Head of caudate nucleus (tissue), 42 donors: ENCODE data around the gene FGF19.

Experiments used
- DNase-seq, 42 donors: peaks; one replicate each; pipeline versions ENCODE4 v3.0.0 to v3.0.0-alpha.2; 2020 to 2021; ENCODE audit warnings: mixed read lengths in 7 of 42
- intact Hi-C: fragments of 100-400 bp; cut with DNase I; formaldehyde crosslinking; loops from one replicate; pipeline ENCODE4 v1.15.0; 2022

Gene FGF19

DNA sequence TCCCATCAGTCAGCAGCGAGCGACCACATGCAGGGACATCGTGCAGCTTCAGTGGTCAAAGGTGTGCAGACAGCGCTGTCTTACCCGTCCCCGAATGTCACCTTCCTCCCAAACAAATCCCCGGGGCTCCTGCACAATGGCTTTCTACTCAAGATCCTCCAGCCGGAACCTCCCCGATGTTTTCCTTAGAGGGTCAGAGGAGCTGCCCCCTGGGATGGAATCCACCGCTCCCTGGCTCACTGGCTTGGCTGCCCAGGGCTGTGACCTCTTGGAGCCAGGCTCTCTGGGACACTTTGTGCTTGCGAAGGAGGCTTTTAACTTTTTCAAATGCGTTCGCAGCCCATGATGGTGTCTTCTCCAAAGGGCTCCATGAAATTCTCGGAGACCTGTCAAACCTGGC is 17.3 kb upstream of the FGF19 start:
- intact Hi-C loops = no loop called here
- DNase-seq = no peak

GRCh38 chr11:69718912-69719311 is 15.1 kb upstream of the FGF19 start:
- no peak for DNase-seq
- intact Hi-C loops = no loop called here

DNA sequence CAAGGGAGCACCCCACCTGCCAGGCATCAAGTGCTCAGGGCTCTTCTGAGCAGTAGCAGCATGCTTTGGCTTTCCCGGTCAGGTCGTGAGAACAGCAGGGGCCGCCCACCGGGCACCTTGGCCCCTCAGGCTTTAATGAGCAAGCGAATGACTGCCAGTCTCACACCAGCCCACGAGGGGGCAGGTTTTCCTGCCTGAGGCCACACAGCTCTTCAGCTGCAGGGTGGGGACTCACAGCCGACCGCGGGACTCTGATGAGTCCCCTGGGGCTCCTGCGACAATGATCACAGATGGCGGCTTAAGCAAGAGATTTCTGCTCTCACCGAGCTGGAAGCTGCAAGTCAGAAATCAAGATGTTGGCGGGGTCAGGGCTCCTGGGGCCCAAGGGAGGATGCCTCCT is 14.3 kb upstream of the FGF19 start:
- no peak for DNase-seq
- intact Hi-C loops = no loop called here

GRCh38 chr11:69716891-69717747 is 13.3 kb upstream of the FGF19 start:
- intact Hi-C loops = no loop called here
- no peak for DNase-seq

- intact Hi-C loops = no loop called here
- DNase-seq = no peak
Observed at GRCh38 chr11:69716099-69716498, 12.3 kb upstream of the FGF19 start.

DNA sequence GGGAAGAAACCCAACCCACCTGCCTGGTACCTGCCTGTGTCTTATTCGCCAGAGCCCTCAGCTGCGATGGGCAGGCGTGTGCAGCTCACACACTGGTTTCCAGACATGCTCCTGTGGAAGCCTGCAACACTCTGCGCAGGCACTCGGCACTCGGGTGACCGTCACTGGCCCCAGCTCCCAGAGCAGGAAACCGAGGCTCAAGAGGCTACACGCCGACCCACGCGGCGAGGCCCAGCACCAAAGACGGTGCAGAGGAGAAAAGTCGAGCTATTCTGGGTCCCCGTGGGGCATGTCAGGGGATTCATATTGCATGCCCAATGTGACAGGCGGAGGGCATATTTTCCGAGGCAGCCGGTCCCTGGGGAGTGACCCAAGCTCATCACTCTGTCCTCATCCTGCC is 11.6 kb upstream of the FGF19 start:
- intact Hi-C loops = no loop called here
- DNase-seq = no peak

DNA sequence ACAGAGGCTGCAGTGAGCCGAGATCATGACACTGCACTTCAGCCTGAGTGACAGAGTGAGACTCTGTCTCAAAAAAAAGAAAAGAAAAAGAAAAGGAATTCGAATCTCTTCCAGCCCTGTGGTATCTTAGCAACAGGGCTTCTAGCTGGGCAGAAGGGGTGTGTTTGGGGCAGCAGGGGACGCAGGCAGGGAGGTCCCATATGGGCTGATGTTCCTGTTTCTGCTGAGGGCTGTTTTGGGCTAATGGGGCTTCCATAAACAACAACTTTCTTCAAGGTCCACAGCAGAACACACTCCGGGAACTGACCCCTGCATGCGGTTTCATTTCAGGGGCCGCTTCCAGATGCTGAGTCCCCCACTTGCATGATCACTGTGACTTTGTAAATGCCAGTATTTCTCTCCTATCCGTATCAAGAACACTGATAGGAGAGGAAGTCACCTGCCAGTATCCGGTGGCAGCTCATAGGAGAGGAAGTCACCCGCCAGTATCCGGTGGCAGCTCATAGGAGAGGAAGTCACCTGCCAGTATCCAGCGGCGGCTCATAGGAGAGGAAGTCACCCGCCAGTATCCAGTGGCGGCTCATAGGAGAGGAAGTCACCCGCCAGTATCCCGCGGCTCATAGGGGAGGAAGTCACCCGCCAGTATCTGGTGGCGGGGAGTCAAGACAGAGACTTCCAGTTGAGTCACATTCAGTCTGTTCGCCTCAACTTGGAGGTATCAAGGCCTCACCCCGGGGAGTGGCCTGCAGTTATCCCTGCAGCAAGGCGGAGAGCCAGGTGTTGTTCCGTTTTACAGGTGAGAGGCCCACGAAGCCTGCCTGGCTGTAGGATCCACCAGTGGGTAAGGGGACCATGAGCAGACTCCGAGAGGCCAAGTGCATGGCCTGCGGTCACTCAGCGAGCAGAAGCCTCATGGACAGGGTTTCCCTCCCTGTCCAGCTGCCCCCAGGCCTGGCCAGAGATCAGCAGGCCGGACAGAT is 8.3 kb upstream of the FGF19 start:
- DNase-seq = no peak
- intact Hi-C loops = no loop called here

DNA sequence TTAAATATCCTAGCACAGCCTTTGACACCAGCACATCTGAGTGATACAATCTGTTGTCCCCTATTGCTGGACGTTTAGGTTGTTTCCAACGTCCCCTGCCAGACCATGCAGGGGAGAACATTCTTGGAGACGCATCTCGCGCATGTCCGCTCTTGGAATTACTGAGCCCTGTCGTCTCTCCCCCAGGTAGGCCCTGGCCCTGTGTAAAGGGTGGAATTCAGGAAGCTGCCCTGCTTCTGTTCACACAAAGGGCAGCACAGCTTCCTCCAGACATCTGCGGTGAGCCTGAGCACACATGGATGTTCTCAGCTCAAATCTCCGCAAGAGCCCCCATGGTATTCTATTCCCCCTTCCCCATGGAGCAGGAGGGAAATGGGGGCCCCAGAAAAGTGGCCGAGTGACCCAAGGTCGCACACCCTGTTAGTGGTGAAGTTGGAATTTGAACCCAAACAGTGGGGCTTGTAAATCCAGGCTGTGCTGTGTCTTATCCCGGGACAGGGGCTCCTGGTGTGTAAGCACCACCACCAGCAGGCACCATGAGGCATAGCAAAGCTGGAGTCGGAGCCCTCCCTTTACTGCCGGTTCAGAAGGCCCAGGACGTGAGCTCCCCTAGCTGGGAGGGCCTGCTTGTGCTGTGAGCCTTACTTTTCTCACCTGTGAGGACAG is 5.0 kb upstream of the FGF19 start:
- intact Hi-C loops = no loop called here
- DNase-seq = no peak

DNA sequence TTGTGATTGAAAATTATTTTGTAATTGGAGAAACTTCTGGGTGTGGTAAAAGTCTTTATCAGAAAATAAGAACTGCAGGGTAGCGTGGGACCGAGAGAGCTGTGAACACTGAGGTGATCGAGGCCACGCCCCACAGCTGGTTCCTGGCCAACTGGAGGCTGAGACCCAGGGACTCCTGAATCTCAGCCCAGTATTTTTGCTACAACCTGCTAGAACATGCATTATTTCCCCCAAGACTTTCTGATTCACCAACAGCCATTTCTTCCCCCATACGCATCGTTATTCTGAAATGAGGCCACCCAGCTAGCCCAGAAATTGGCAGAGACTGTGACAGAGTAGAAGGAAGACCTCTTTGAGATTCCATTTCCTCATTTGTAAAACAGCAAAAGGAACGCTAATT is 3.4 kb upstream of the FGF19 start:
- no peak for DNase-seq
- intact Hi-C loops = no loop called here

- no peak for DNase-seq
- intact Hi-C loops = no loop called here
Observed at GRCh38 chr11:69705901-69706787, 2.3 kb upstream of the FGF19 start.

DNA sequence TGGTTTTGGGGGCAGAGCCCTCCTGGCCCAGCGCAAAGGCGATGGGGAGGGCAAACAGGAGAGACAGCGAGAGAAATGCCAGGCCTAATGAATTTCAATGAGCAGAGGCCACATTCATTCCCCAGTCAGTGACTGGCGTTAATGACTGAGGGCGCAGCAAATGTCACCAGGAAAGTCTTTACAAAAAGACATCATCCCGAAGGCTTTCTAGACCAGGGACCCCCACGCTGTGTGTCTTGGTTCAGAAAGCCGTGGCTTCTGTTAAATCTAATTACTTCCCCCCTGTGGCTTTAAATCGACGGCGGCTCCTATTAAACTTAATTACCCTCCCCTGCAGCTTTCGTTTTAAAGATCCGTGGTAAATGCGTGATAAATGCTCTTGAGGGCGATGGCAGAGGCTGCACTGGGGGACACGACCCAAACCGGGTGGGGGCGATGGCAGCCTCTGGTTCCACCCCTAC is 1.6 kb upstream of the FGF19 start:
- DNase-seq = no peak
- intact Hi-C loops = no loop called here

- intact Hi-C loops = no loop called here
- no peak for DNase-seq
Observed at GRCh38 chr11:69704508-69705253, 859 bp upstream of the FGF19 start.

GRCh38 chr11:69703453-69703767 is 412 bp downstream of the FGF19 start:
- DNase-seq = no peak
- intact Hi-C loops = no loop called here

GRCh38 chr11:69702769-69703452 is 911 bp downstream of the FGF19 start:
- intact Hi-C loops = no loop called here
- no peak for DNase-seq

DNA sequence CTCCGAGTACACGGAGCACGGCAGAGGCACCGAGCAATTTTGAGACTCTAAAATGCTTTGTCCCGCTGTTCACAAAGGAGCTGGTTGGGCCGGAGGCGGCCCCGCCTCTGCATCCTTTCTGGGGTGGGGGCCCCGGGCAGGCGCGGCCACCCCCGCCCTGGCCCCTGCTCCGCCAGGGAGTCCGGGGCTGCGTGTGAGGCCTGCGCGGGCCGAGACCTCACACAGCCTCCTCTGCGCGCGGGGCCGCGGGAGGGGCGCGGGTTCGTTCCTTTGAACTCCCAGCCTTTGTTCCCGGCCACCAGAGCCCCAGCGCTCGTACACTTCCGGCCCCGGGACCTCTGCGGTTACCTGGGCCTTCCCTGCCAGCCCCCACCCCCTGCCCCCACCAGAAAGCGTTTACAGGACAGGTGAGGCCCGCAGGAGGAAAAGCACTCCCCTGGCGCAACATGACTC is 1.6 kb downstream of the FGF19 start:
- DNase-seq = no peak
- intact Hi-C loops = no loop called here

DNA sequence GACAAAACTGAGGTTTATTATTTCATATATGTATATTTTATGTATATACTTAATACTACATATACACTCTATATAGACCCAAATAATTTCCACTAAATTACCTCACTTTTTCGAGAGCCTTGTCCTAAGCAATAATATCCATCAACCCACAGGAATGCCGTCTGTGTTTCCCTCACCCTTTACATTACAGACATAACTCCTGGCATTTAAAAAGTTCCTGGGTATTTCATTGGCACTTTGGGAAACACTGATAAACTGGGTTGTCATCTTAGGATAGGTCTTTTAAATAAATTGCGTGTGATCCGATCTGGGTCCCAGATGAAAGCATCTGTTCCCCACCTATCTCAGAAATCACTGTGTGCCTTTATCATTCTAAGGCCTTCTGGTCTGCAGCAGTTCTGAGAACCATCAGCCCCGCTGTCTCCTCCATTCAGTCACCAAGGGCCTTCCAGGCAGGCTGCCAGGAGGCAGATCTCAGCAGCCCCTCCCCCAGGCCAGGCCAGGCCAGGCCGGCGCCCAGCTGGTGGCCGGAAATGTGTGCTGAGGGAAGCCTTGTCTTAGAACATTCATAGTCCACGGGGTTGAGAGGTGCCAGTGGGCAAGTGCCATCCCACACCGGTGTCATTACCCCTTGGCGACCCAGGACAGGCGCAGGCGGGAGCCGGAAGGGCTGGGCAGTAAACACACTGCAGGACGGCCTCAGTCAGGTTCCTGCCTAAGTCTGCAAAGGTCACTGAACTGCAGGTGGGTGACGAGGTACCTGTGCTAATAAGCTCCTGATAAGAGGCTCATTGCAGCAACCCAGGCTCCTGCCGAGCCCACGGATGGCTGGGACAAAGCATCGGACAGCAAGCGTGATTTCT is 3.3 kb downstream of the FGF19 start:
- intact Hi-C loops = no loop called here
- DNase-seq = peak in 41 of 42 donors; percentile 20 to 79 (median 59)
